ENCODE data around the gene CYP2C9.

CYP2C9 gene

GRCh38 chr10:95035332-95036295, 97.2 kb downstream of the CYP2C9 start:
- no peak for DNase-seq (ENCODE audit: low read depth, low spot score)
- TF ChIP-seq CTCF (IDR thresholded peaks at IDR 0.05; ENCODE audit: low read depth, low read length): no peak

GRCh38 chr10:95039281-95039680, 100.8 kb downstream of the CYP2C9 start:
- H3K4me3 ChIP-seq (ENCODE audit: low read depth, low read length): no peak overlapping the region
- in situ Hi-C loops (cut with HindIII; ENCODE audit: low sequenced_read_pairs): no loop called here
- TF ChIP-seq CTCF (IDR thresholded peaks at IDR 0.05; ENCODE audit: low read depth, low read length): no peak
- no peak for DNase-seq (ENCODE audit: low read depth, low spot score)

More at GRCh38 chr10:95035332-95036295, 97.2 kb downstream of the CYP2C9 start:
- no peak overlapping the region for H3K4me3 ChIP-seq (ENCODE audit: low read depth, low read length)
- in situ Hi-C loops (cut with HindIII; ENCODE audit: low sequenced_read_pairs): no loop called here

All from astrocyte of the spinal cord (primary cell).